ENCODE measurements around the gene SV2B. TPM values are rescaled to one million over a fixed set of nuclear protein-coding genes. Genes with fewer than 3 reads are reported as not detected.

Gene SV2B
- total RNA-seq, 2 donors from 2014 or later = 0.17 to 0.30 TPM

- H3K9me3 Mint-ChIP-seq = no peaks in the 10 kb centered on the region
- no peaks in the 10 kb centered on the region for H3K36me3 Mint-ChIP-seq (ENCODE audit: insufficient read depth in 2 of 2)
- H3K27me3 Mint-ChIP-seq (ENCODE audit: low read depth) = peaks cover 35% of the 10 kb centered on the region
- H3K4me3 Mint-ChIP-seq = no peak overlapping the region
- DNase-seq = no peak
- H3K4me1 Mint-ChIP-seq (ENCODE audit: low read depth) = no peaks in the 10 kb centered on the region
- no peak overlapping the region for H3K27ac Mint-ChIP-seq
- no peak for ATAC-seq (replicated peaks in 1 of 2)
Observed at GRCh38 chr15:91156175-91156726, 56.2 kb downstream of the SV2B start.

GRCh38 chr15:91158415-91159394, 58.6 kb downstream of the SV2B start:
- Mint-ChIP-seq H3K27ac (no peak overlapping the region), H3K27me3 (ENCODE audit: low read depth) (peaks cover 30% of the 10 kb centered on the region), H3K9me3 (no peaks in the 10 kb centered on the region), H3K36me3 (ENCODE audit: insufficient read depth in 2 of 2) (peaks cover 0 to 2% of the 10 kb centered on the region in 2 donors), H3K4me3 (no peak overlapping the region), H3K4me1 (ENCODE audit: low read depth) (no peaks in the 10 kb centered on the region)
- no peak for ATAC-seq (replicated peaks in 1 of 2)
- no peak for DNase-seq

- Mint-ChIP-seq H3K27ac (no peak overlapping the region), H3K4me1 (ENCODE audit: low read depth) (no peaks in the 10 kb centered on the region), H3K9me3 (peaks cover 0 to 6% of the 10 kb centered on the region in 2 donors), H3K4me3 (no peak overlapping the region), H3K36me3 (ENCODE audit: insufficient read depth in 2 of 2) (peaks cover 2 to 6% of the 10 kb centered on the region in 2 donors), H3K27me3 (ENCODE audit: low read depth) (peaks cover 10% of the 10 kb centered on the region)
- no peak for ATAC-seq (replicated peaks in 1 of 2)
- DNase-seq = no peak
Observed at GRCh38 chr15:91165850-91166249, 65.8 kb downstream of the SV2B start.

GRCh38 chr15:91168457-91168856, 68.4 kb downstream of the SV2B start:
- Mint-ChIP-seq H3K4me3 (no peak overlapping the region), H3K36me3 (ENCODE audit: insufficient read depth in 2 of 2) (peaks cover 2 to 4% of the 10 kb centered on the region in 2 donors), H3K9me3 (peaks cover 0 to 6% of the 10 kb centered on the region in 2 donors), H3K27me3 (ENCODE audit: low read depth) (peaks cover 19% of the 10 kb centered on the region), H3K4me1 (ENCODE audit: low read depth) (no peaks in the 10 kb centered on the region), H3K27ac (no peak overlapping the region)
- no peak for DNase-seq
- ATAC-seq (replicated peaks in 1 of 2) = no peak

GRCh38 chr15:91171334-91171733, 71.3 kb downstream of the SV2B start:
- peaks cover 0 to 2% of the 10 kb centered on the region in 2 donors for H3K36me3 Mint-ChIP-seq (ENCODE audit: insufficient read depth in 2 of 2)
- H3K4me1 Mint-ChIP-seq (ENCODE audit: low read depth) = no peaks in the 10 kb centered on the region
- no peaks in the 10 kb centered on the region for H3K9me3 Mint-ChIP-seq
- peaks cover 25% of the 10 kb centered on the region for H3K27me3 Mint-ChIP-seq (ENCODE audit: low read depth)
- no peak overlapping the region for H3K27ac Mint-ChIP-seq
- ATAC-seq (replicated peaks in 1 of 2) (no peak), DNase-seq (no peak)
- no peak overlapping the region for H3K4me3 Mint-ChIP-seq

- no peak overlapping the region for H3K27ac Mint-ChIP-seq
- peaks cover 43% of the 10 kb centered on the region for H3K27me3 Mint-ChIP-seq (ENCODE audit: low read depth)
- peaks cover 1 to 5% of the 10 kb centered on the region in 2 donors for H3K9me3 Mint-ChIP-seq
- DNase-seq (no peak), ATAC-seq (replicated peaks in 1 of 2) (no peak)
- H3K36me3 Mint-ChIP-seq (ENCODE audit: insufficient read depth in 2 of 2) = no peaks in the 10 kb centered on the region
- H3K4me1 Mint-ChIP-seq (ENCODE audit: low read depth) = no peaks in the 10 kb centered on the region
- no peak overlapping the region for H3K4me3 Mint-ChIP-seq
Observed at GRCh38 chr15:91182101-91182500, 82.0 kb downstream of the SV2B start.

GRCh38 chr15:91183596-91183995, 83.5 kb downstream of the SV2B start:
- peaks cover 1 to 5% of the 10 kb centered on the region in 2 donors for H3K9me3 Mint-ChIP-seq
- peaks cover 43% of the 10 kb centered on the region for H3K27me3 Mint-ChIP-seq (ENCODE audit: low read depth)
- no peaks in the 10 kb centered on the region for H3K36me3 Mint-ChIP-seq (ENCODE audit: insufficient read depth in 2 of 2)
- no peak overlapping the region for H3K4me3 Mint-ChIP-seq
- H3K27ac Mint-ChIP-seq = no peak overlapping the region
- ATAC-seq (replicated peaks in 1 of 2) (no peak), DNase-seq (no peak)
- H3K4me1 Mint-ChIP-seq (ENCODE audit: low read depth) = no peaks in the 10 kb centered on the region

GRCh38 chr15:91184441-91184840, 84.4 kb downstream of the SV2B start:
- peaks cover 43% of the 10 kb centered on the region for H3K27me3 Mint-ChIP-seq (ENCODE audit: low read depth)
- H3K4me3 Mint-ChIP-seq = no peak overlapping the region
- peaks cover 1 to 5% of the 10 kb centered on the region in 2 donors for H3K9me3 Mint-ChIP-seq
- no peak for DNase-seq
- H3K36me3 Mint-ChIP-seq (ENCODE audit: insufficient read depth in 2 of 2) = no peaks in the 10 kb centered on the region
- ATAC-seq (replicated peaks in 1 of 2) = no peak
- no peaks in the 10 kb centered on the region for H3K4me1 Mint-ChIP-seq (ENCODE audit: low read depth)
- H3K27ac Mint-ChIP-seq = no peak overlapping the region

GRCh38 chr15:91186904-91187656, 87.0 kb downstream of the SV2B start:
- DNase-seq (no peak), ATAC-seq (replicated peaks in 1 of 2) (no peak)
- Mint-ChIP-seq H3K4me1 (ENCODE audit: low read depth) (no peaks in the 10 kb centered on the region), H3K9me3 (peaks cover 0 to 3% of the 10 kb centered on the region in 2 donors), H3K27me3 (ENCODE audit: low read depth) (peaks cover 42% of the 10 kb centered on the region), H3K27ac (no peak overlapping the region), H3K4me3 (no peak overlapping the region), H3K36me3 (ENCODE audit: insufficient read depth in 2 of 2) (no peaks in the 10 kb centered on the region)

GRCh38 chr15:91192285-91192684, 92.2 kb downstream of the SV2B start:
- no peak overlapping the region for H3K27ac Mint-ChIP-seq
- ATAC-seq (replicated peaks in 1 of 2) = no peak
- no peaks in the 10 kb centered on the region for H3K9me3 Mint-ChIP-seq

GRCh38 chr15:91192690-91193377, 92.8 kb downstream of the SV2B start:
- H3K27me3 Mint-ChIP-seq (ENCODE audit: low read depth) = peaks cover 27% of the 10 kb centered on the region
- DNase-seq = no peak
- no peaks in the 10 kb centered on the region for H3K4me1 Mint-ChIP-seq (ENCODE audit: low read depth)
- no peak overlapping the region for H3K27ac Mint-ChIP-seq
- H3K4me3 Mint-ChIP-seq = no peak overlapping the region
- no peak for ATAC-seq (replicated peaks in 1 of 2)
- no peaks in the 10 kb centered on the region for H3K36me3 Mint-ChIP-seq (ENCODE audit: insufficient read depth in 2 of 2)
- H3K9me3 Mint-ChIP-seq = no peaks in the 10 kb centered on the region

More at GRCh38 chr15:91192285-91192684, 92.2 kb downstream of the SV2B start:
- Mint-ChIP-seq H3K27me3 (ENCODE audit: low read depth) (peaks cover 27% of the 10 kb centered on the region), H3K4me1 (ENCODE audit: low read depth) (no peaks in the 10 kb centered on the region), H3K4me3 (no peak overlapping the region), H3K36me3 (ENCODE audit: insufficient read depth in 2 of 2) (no peaks in the 10 kb centered on the region)
- DNase-seq = no peak

GRCh38 chr15:91193378-91193720, 93.3 kb downstream of the SV2B start:
- Mint-ChIP-seq H3K4me1 (ENCODE audit: low read depth) (no peaks in the 10 kb centered on the region), H3K27me3 (ENCODE audit: low read depth) (peaks cover 27% of the 10 kb centered on the region), H3K9me3 (no peaks in the 10 kb centered on the region), H3K27ac (no peak overlapping the region), H3K36me3 (ENCODE audit: insufficient read depth in 2 of 2) (no peaks in the 10 kb centered on the region), H3K4me3 (no peak overlapping the region)
- ATAC-seq (replicated peaks in 1 of 2) (no peak), DNase-seq (no peak)

Data from activated T-cell treated with anti-CD3 and anti-CD28 coated beads, Interleukin-2, amount 50 U/mL, for 72 hours (primary cell).